Adrenal gland (tissue), 5 donors: ENCODE measurements around the gene TNS3.

Experiments
- CTCF ChIP-seq, 6 experiments: fragments of 450-650 bp in 4 of 6; fragments of 200-600 bp in 2 of 6; sonication (generic) in 1 of 6; IDR thresholded peaks; 1 replicate in 5 of 6; 2 replicates in 1 of 6; pipeline versions ENCODE4 v1.5.1 to v1.8.0; 2016 to 2021; ENCODE audit warnings: antibody characterized with exemption in 6 of 6, mild to moderate bottlenecking in 2 of 6, moderate library complexity in 1 of 6
- POLR2A ChIP-seq, 2 donors: fragments of 450-650 bp; IDR thresholded peaks; one replicate each; pipeline ENCODE4 v1.6.1; 2017; ENCODE audit warnings: antibody characterized with exemption in 2 of 2, mild to moderate bottlenecking in 2 of 2, moderate library complexity in 1 of 2
- donor health status: DM: no; HTN: no; CAD: no.

DNA sequence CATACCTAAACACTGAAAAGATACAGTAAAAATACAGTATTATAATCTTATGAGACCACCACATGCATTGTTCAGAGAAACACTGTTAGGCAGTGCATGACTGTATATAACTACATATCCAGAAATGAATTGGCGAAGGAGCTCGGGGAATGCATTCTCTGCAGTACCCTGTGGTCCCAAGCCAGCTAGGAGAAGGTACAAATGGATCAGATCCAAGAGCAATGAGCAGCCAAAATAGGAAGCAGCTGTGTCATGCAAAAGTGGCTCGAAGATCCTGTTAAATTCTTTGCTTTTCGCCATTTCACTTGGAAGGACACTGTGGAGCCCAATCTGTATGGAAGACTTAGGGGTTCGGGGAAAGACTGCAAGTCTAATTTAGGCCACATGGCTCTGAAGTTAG is 334.8 kb downstream of the TNS3 start:
- TF ChIP-seq POLR2A (IDR thresholded peaks at IDR 0.05) (no peak), CTCF (IDR thresholded peaks at IDR 0.05) (no peak)
